Hepatocyte (in vitro differentiated cells): ENCODE measurements around the gene RRAD. TPM values are rescaled to one million over a fixed set of nuclear protein-coding genes. Genes with fewer than 3 reads are reported as not detected.
A peak's percentile ranks its signal among the peaks of the same experiment; 100 is the strongest.

Experiments used
- DNase-seq: peaks from one replicate; pipeline ENCODE4 v3.0.0-alpha.2; 2016; ENCODE audit warnings: low spot score
- H2AFZ ChIP-seq: fragments of 200-600 bp; sonication (generic); 2 replicates; pipeline ENCODE4 v1.6.0; 2016; ENCODE audit warnings: antibody characterized with exemption, mild to moderate bottlenecking
- H3K27ac ChIP-seq: fragments of 200-600 bp; sonication (generic); 2 replicates; pipeline ENCODE4 v1.5.1; 2016; ENCODE audit warnings: mild to moderate bottlenecking
- H3K27me3 ChIP-seq: fragments of 200-600 bp; sonication (generic); 2 replicates; pipeline ENCODE4 v1.6.1; 2016
- H3K36me3 ChIP-seq: fragments of 200-600 bp; sonication (generic); replicated peaks from 2 replicates; pipeline ENCODE4 v1.5.1; 2016; ENCODE audit warnings: low read depth; ENCODE audit not compliant: insufficient read depth
- H3K4me1 ChIP-seq: fragments of 200-600 bp; sonication (generic); 2 replicates; pipeline ENCODE4 v1.5.1; 2016; ENCODE audit warnings: mild to moderate bottlenecking, moderate library complexity; ENCODE audit not compliant: insufficient read depth
- H3K4me2 ChIP-seq: fragments of 200-600 bp; sonication (generic); 2 replicates; pipeline ENCODE4 v1.6.0; 2016
- H3K4me3 ChIP-seq: fragments of 200-600 bp; sonication (generic); 2 replicates; pipeline ENCODE4 v1.5.1; 2016; ENCODE audit warnings: mild to moderate bottlenecking
- H3K79me2 ChIP-seq: fragments of 200-600 bp; sonication (generic); 2 replicates; pipeline ENCODE4 v1.6.0; 2017; ENCODE audit warnings: mild to moderate bottlenecking
- H3K9me2 ChIP-seq: fragments of 200-600 bp; sonication (generic); replicated peaks from 2 replicates; pipeline ENCODE4 v1.6.0; 2017; ENCODE audit warnings: mild to moderate bottlenecking; ENCODE audit not compliant: insufficient read depth
- H3K9me3 ChIP-seq: fragments of 200-600 bp; sonication (generic); 2 replicates; pipeline ENCODE4 v1.5.1; 2016; ENCODE audit warnings: low read depth, mild to moderate bottlenecking
- H4K20me1 ChIP-seq: fragments of 200-600 bp; sonication (generic); 2 replicates; pipeline ENCODE4 v1.6.0; 2016; ENCODE audit warnings: mild to moderate bottlenecking; ENCODE audit not compliant: insufficient read depth, poor library complexity, severe bottlenecking
- EZH2 ChIP-seq: fragments of 200-600 bp; sonication (generic); IDR thresholded peaks from 2 replicates; pipeline ENCODE4 v1.6.1; 2016; ENCODE audit warnings: antibody characterized with exemption, mild to moderate bottlenecking, borderline replicate concordance
- EZH2phosphoT487 ChIP-seq: fragments of 200-600 bp; sonication (generic); IDR thresholded peaks from one replicate; pipeline ENCODE4 v1.6.1; 2018; ENCODE audit warnings: antibody characterized with exemption, mild to moderate bottlenecking, low read depth, moderate library complexity; ENCODE audit not compliant: unreplicated experiment, severe bottlenecking
- WGBS: methylation state at CpG from one replicate; pipeline ENCODE4 v1.1.6; 2016; ENCODE audit warnings: low lambda C conversion rate; ENCODE audit errors: missing lambda C conversion rate; 5-methylcytosine and 5-hydroxymethylcytosine counted together
- polyA plus RNA-seq: library from polyadenylated mRNA; unstranded; fragments of >200 nt; fragmentation: Nextera tagmentation; extraction: Ambion mirVana; gene quantifications from 2 replicates; pipeline ENCODE4 v1.2.1, GENCODE V29; 2016
- total RNA-seq: library from RNA; depleted of rRNA; stranded (reverse); fragments of >200 nt; gene quantifications from 2 replicates; pipeline ENCODE4 v1.2.3, GENCODE V29; 2014
- TF ChIP-seq, protein P1 (sequence below): fragments of 200-600 bp; sonication (generic); IDR thresholded peaks from 2 replicates; pipeline ENCODE4 v1.5.1; 2016; ENCODE audit warnings: antibody characterized with exemption, mild to moderate bottlenecking; ENCODE audit not compliant: poor library complexity

The RRAD gene
- total and polyA plus RNA-seq, 2 experiments from 2014 or later = 8.8 to 16.3 TPM

DNA sequence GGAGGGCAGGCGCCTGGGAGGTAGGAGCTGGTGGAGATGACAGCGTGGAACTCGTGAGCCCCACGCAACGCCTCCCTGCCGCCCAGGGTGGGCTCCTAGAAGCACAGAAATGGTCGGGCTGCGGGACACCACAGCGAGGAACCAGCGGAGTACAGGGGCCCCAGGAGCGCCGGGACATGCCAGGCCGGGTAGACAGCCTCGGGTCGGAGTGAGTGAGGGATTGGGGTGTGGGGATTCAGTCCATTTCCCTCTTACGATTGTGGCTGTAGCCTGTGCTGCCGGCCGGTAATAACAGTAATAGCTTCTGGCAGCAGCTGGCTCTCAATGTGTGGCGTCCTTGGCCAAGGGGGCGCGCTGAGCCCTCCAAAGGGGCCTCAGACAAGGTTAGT lies 23.5 kb upstream of the RRAD start:
- Histone ChIP-seq H3K4me2 (peak overlapping the region; percentile 88), H3K79me2 (no peaks in the 10 kb centered on the region), H3K4me3 (no peak overlapping the region), H3K9me2 (no peaks in the 10 kb centered on the region), H3K27ac (no peak overlapping the region), H2AFZ (no peak overlapping the region), H3K4me1 (peaks cover 11% of the 10 kb centered on the region), H3K36me3 (no peaks in the 10 kb centered on the region), H3K27me3 (peaks cover 8% of the 10 kb centered on the region), H3K9me3 (no peaks in the 10 kb centered on the region), H4K20me1 (no peaks in the 10 kb centered on the region)
- TF ChIP-seq EZH2 = no peak
- 74% methylated on average over 20 of the region's 21 CpGs for WGBS
- DNase-seq = no peak

DNA sequence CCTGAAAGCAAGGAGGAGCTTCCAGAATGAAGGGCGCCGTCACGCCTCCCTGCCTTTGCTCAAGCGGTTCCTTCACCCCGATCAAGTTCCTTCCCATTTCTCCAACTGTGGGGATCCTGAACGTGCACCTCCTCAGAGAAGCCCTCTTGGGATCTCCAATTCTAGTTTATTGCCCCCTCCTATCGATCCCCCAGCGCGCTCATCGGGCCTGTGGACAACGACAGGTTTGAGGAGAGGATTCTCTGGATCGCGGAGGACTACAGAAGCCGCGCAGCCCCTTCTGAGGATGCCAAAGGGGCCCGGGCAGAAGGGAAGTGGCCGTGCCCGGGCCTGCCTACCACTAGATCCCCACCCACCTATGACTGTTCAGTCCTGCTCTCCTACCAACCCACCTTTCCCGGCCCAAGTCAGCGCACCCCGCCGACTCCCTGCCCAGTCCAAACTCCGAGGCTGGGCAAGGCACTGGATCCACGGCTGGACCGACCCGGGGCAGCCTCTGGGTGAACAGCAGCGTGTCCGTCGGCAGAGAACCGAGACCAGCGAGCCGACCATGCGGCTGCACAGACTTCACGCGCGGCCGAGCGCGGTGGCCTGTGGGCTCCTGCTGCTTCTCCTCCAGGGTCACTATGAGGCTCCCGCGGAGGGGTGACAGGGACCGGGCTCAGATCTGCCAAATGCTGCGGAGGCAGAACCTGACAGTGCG lies 22.9 kb upstream of the RRAD start:
- no peaks in the 10 kb centered on the region for H3K79me2 ChIP-seq
- H3K4me3 ChIP-seq = no peak overlapping the region
- H3K9me2 ChIP-seq = no peaks in the 10 kb centered on the region
- no peak for DNase-seq
- 43% methylated on average over 35 of the region's 44 CpGs for WGBS
- H3K27me3 ChIP-seq = peaks cover 8% of the 10 kb centered on the region
- no peaks in the 10 kb centered on the region for H3K9me3 ChIP-seq
- H4K20me1 ChIP-seq = no peaks in the 10 kb centered on the region
- H3K27ac ChIP-seq = no peak overlapping the region
- peaks cover 8% of the 10 kb centered on the region for H3K4me1 ChIP-seq
- TF ChIP-seq, protein P1, sequence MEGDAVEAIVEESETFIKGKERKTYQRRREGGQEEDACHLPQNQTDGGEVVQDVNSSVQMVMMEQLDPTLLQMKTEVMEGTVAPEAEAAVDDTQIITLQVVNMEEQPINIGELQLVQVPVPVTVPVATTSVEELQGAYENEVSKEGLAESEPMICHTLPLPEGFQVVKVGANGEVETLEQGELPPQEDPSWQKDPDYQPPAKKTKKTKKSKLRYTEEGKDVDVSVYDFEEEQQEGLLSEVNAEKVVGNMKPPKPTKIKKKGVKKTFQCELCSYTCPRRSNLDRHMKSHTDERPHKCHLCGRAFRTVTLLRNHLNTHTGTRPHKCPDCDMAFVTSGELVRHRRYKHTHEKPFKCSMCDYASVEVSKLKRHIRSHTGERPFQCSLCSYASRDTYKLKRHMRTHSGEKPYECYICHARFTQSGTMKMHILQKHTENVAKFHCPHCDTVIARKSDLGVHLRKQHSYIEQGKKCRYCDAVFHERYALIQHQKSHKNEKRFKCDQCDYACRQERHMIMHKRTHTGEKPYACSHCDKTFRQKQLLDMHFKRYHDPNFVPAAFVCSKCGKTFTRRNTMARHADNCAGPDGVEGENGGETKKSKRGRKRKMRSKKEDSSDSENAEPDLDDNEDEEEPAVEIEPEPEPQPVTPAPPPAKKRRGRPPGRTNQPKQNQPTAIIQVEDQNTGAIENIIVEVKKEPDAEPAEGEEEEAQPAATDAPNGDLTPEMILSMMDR = no peak
- no peak for TF ChIP-seq EZH2
- peak overlapping the region; percentile 49 for H2AFZ ChIP-seq
- H3K36me3 ChIP-seq = no peaks in the 10 kb centered on the region
- H3K4me2 ChIP-seq = peak overlapping the region; percentile 88

DNA sequence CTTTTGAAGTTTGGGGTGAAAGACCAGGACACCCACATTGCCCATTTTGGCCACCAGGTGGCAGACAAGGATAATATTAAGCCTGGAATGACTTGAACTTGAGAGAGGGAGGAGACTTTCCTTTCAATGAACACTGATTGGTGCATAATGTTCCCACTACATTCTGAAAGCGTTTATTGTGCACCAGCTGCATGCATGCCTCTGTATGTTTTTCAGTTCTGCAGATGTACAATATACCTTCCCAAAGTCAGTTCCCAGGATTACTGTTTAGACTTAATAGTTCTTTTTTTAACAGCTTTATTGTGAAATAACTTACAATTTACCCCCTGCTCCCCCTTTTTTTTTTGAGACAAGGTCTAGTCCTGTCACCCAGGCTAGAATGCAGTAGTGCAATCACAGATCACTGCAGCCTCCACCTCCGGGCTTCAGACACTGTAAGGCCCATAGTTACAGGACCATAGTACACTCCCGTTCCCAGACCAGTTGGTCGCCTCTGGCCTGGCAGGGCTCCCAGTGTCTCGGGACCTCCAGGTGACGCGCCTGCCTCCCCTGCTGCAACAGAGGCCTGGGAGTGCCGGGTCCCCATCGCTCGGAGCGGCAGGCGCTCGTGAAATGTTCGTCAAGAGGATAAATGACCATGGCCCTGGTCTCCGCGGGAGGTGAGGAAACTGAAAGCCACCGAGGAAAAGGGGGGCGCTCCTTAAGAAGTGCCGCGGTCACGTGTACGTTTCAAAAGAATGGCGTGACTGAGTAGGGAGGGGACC lies 22.1 kb upstream of the RRAD start:
- TF ChIP-seq EZH2 = no peak
- TF ChIP-seq, protein P1 = peak; percentile 90
- Histone ChIP-seq H3K79me2 (no peaks in the 10 kb centered on the region), H3K9me2 (no peaks in the 10 kb centered on the region), H3K9me3 (no peaks in the 10 kb centered on the region), H2AFZ (no peak overlapping the region), H3K27me3 (peaks cover 8% of the 10 kb centered on the region), H4K20me1 (no peaks in the 10 kb centered on the region), H3K4me3 (no peak overlapping the region), H3K36me3 (no peaks in the 10 kb centered on the region), H3K27ac (no peak overlapping the region), H3K4me2 (peak overlapping the region; percentile 88), H3K4me1 (peaks cover under 1% of the 10 kb centered on the region)
- peak; percentile 88 for DNase-seq
- 45% methylated on average over 23 of the region's 23 CpGs for WGBS

DNA sequence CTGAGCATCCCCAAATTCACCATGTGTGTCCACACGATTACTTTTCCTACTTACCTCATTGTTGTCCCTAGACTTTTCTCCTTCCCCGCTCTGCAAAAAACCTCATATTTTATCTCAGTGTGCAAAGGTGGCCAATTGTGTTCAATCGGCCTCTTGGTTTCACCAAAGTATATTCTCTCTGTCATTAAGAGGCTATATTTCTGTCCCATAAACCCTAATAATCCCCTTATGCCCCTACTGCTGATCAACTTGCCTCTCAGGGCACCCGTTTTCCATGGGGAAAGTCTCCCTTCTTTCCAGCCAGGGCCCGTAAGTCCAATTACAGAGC lies 21.6 kb upstream of the RRAD start:
- Histone ChIP-seq H3K4me1 (no peaks in the 10 kb centered on the region), H3K36me3 (no peaks in the 10 kb centered on the region), H4K20me1 (no peaks in the 10 kb centered on the region), H3K9me3 (no peaks in the 10 kb centered on the region), H3K27me3 (peaks cover 8% of the 10 kb centered on the region), H3K79me2 (no peaks in the 10 kb centered on the region), H3K27ac (no peak overlapping the region), H3K9me2 (no peaks in the 10 kb centered on the region), H3K4me3 (no peak overlapping the region), H2AFZ (no peak overlapping the region), H3K4me2 (no peak overlapping the region)
- DNase-seq = no peak
- 42% methylated on average over 5 of the region's 5 CpGs for WGBS
- TF ChIP-seq, protein P1 = no peak
- TF ChIP-seq EZH2phosphoT487 (no peak), EZH2 (no peak)
